Heart right ventricle (tissue), 16 donors: ENCODE data around the gene CAMK1D. TPM values are rescaled to one million over a fixed set of nuclear protein-coding genes. Genes with fewer than 3 reads are reported as not detected.
"Not testable (repeated sequence)": the region's sequence is repeated elsewhere in the genome, so short reads cannot be mapped to it uniquely, and the experiment has no call there.

Source experiments
- ATAC-seq, 8 donors: fragments of 200-7000 bp; cut with Tn5 transposase; one replicate each; pipeline ENCODE4 v1.9.1; 2020; ENCODE audit warnings: mild to moderate bottlenecking in 8 of 8, moderate library complexity in 8 of 8, moderate number of reproducible peaks in 1 of 8
- DNase-seq, 2 donors: peaks; one replicate each; pipeline ENCODE4 v3.0.0-alpha.2; 2020
- H3K27ac ChIP-seq, 10 donors: fragments of 200-600 bp; sonication (generic) in 2 of 10; one replicate each; pipeline versions ENCODE4 v1.5.0 to v1.8.0; 2020 to 2022; ENCODE audit warnings: mild to moderate bottlenecking in 3 of 10
- H3K27me3 ChIP-seq, 7 donors: fragments of 200-600 bp; one replicate each; pipeline ENCODE4 v1.8.0; 2021 to 2022; ENCODE audit warnings: mild to moderate bottlenecking in 2 of 7
- H3K36me3 ChIP-seq, 9 donors: fragments of 200-600 bp; sonication (generic) in 1 of 9; one replicate each; pipeline versions ENCODE4 v1.5.0 to v1.8.0; 2020 to 2022; ENCODE audit warnings: mild to moderate bottlenecking in 2 of 9
- H3K4me1 ChIP-seq, 9 donors: fragments of 200-600 bp; sonication (generic) in 1 of 9; one replicate each; pipeline versions ENCODE4 v1.5.0 to v1.8.0; 2020 to 2022; ENCODE audit warnings: mild to moderate bottlenecking in 4 of 9
- H3K4me3 ChIP-seq, 10 donors: fragments of 200-600 bp; sonication (generic) in 2 of 10; one replicate each; pipeline versions ENCODE4 v1.5.0 to v1.8.0; 2020 to 2022; ENCODE audit warnings: mild to moderate bottlenecking in 7 of 10, moderate library complexity in 2 of 10
- H3K9me3 ChIP-seq, 11 donors: fragments of 200-600 bp in 10 of 11; sonication (generic) in 2 of 11; one replicate each; pipeline versions ENCODE4 v1.5.0 to v1.8.0; 2013 to 2022; ENCODE audit warnings: mild to moderate bottlenecking in 2 of 11, control low read depth in 1 of 11, moderate library complexity in 1 of 11
- WGBS, 2 donors: extraction: QIAGEN DNeasy Blood & Tissue Kit; methylation state at CpG; one replicate each; pipeline ENCODE4 v1.1.7; 2013; ENCODE audit warnings: inconsistent platforms in 1 of 2; 5-methylcytosine and 5-hydroxymethylcytosine counted together
- intact Hi-C, 10 donors: fragments of 100-400 bp; cut with DNase I; formaldehyde crosslinking; loops; one replicate each; pipeline versions ENCODE4 v1.11.1 to v1.14.2; 2022
- polyA plus RNA-seq, 2 donors: library from polyadenylated mRNA; stranded (reverse); fragments of 200-250 nt; gene quantifications; one replicate each; pipeline ENCODE4 v1.2.3, GENCODE V29; 2013
- total RNA-seq, 10 donors: library from RNA; stranded (reverse); fragmentation: NEBNext Ultra II Directional in 3 of 10; extraction: Animal tissue kit (Norgen Biotek cat#: 25700) in 3 of 10; gene quantifications; one replicate each; pipeline versions ENCODE4 v1.2.1 to v1.2.4, GENCODE V29; 2021 to 2023
- TF ChIP-seq, protein P1 (sequence below), 9 donors: fragments of 200-600 bp; sonication (generic) in 2 of 9; IDR thresholded peaks; one replicate each; pipeline versions ENCODE4 v1.5.0 to v1.8.0; 2021 to 2022; ENCODE audit warnings: antibody characterized with exemption in 9 of 9, mild to moderate bottlenecking in 5 of 9, moderate library complexity in 1 of 9
- donor health status: Arrhythmogenic right ventricular cardiomyopathy.
- donor health status: ischemic (EF 13 %, LVEDD 7.1; RV severe dilation, severe dysfunction).
- donor health status: healthy with polysubstance abuse.
- donor health status: DM: no; HTN: yes; CAD: no.
- donor health status: DM: no; HTN: no; CAD: no.
- donor health status: ischemic (EF 25% LVEDD 6.9; RV normal size, moderate dysfunction).
- donor health status: ischemic (EF 25% LVEDD 5.7; RV mildly dilated, moderate dysfunction).
- donor health status: healthy.
- donor health status: DM: yes; HTN: yes; CAD: no.
- donor health status: Ischemic cardiomyopathy.
- donor health status: ischemic (EF 35%, LVEDD 5.7; RV mildly dilated, moderate dysfunction).
- donor health status: nonischemic (EF 11% LVEDD 7.7; RV severe dilation, severe dysfunction).
- donor health status: DM: yes; HTN: yes; CAD: no.
- donor health status: PGD.
- donor health status: ischemic (EF 29% LVEDD 5.4; RV normal size, mild dysfunction).
- donor health status: nonischemic (EF 23%, LVEDD 6.1; RV moderate dilation, normal function).

Gene CAMK1D
- total and polyA plus RNA-seq, 12 donors, result 1.3 to 17.7 (median 2.6) TPM

DNA sequence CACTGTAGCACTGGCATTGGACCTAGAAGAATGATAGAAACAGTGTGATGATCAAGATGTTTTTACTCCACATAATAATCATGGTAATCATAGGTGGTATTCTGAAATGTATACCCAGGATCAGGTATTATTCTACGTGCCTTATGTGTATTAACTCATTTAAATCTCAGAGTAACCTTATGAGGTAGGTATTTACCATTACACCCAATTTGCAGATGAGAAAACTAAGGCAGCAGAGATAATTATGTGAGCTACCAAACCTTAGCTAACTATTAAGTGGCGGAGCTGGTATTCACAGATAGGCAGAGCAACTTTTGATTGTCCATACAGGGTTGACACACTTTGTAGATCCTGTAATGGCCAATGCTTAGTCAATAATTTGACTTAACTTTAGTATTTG lies 2.5 kb downstream of the CAMK1D start:
- intact Hi-C loops, result loop anchor here in 1 of 10 donors (10.0 kb wide), 1 partner anchor 353 kb away; no protein-coding TSS in a partner anchor
- Histone ChIP-seq H3K36me3 (no peaks in the 10 kb centered on the region), H3K4me3 (no peak overlapping the region), H3K4me1 (peaks cover 4 to 26% (median 16%) of the 10 kb centered on the region in 9 donors), H3K27me3 (peaks cover 0 to 10% (median 4%) of the 10 kb centered on the region in 7 donors), H3K9me3 (no peaks in the 10 kb centered on the region), H3K27ac (no peak overlapping the region)
- WGBS, 2 donors, result 77 to 98% methylated on average over 2 of the region's 2 CpGs
- DNase-seq (no peak), ATAC-seq (no peak)
- TF ChIP-seq, protein P1, sequence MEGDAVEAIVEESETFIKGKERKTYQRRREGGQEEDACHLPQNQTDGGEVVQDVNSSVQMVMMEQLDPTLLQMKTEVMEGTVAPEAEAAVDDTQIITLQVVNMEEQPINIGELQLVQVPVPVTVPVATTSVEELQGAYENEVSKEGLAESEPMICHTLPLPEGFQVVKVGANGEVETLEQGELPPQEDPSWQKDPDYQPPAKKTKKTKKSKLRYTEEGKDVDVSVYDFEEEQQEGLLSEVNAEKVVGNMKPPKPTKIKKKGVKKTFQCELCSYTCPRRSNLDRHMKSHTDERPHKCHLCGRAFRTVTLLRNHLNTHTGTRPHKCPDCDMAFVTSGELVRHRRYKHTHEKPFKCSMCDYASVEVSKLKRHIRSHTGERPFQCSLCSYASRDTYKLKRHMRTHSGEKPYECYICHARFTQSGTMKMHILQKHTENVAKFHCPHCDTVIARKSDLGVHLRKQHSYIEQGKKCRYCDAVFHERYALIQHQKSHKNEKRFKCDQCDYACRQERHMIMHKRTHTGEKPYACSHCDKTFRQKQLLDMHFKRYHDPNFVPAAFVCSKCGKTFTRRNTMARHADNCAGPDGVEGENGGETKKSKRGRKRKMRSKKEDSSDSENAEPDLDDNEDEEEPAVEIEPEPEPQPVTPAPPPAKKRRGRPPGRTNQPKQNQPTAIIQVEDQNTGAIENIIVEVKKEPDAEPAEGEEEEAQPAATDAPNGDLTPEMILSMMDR (IDR thresholded peaks at IDR 0.05), result no peak

DNA sequence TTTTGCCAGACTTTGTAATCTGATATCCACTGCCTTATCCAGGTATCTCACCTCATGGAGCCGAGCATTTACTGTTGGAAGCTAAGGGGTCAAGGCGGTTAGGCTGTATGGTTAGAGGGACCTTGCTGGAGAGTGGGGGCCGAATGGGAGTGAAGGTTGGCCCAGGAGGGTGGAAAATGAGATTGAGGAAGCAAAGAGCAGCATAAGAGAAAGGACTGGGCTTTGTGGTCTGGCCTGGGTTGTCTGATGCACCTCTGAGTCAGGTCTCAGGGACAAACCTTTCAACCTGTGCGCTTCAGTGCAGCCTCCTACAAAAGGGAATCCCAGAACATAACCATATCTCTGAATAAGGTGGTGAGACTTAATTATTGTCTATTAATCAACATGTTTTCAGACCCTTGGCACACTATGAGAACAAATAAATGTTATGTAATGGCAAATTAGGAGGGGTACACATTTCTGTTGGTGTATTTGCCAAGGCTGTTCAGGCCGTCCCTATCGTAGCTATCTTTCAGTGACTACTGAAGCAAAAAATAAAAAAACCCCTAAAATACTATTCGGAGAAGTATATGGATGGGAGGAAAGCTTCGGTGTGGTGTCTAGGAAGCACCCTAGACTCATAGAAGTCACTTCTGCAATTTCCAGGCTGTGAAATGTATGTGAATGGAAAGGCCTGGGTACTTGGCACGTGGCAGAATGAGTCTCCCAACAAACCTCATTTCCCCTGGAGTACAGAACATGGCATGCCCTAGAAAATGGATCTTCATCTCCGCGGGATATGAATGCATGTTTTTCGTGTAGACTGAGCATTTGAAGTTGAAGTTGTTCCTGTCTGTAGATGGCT lies 4.3 kb downstream of the CAMK1D start:
- intact Hi-C loops, result loop anchor here in 1 of 10 donors (10.0 kb wide), 1 partner anchor 351 kb away; no protein-coding TSS in a partner anchor
- Histone ChIP-seq H3K4me1 (peaks cover 0 to 17% (median 9%) of the 10 kb centered on the region in 9 donors), H3K27me3 (peaks cover 0 to 6% (median 0%) of the 10 kb centered on the region in 7 donors), H3K36me3 (no peaks in the 10 kb centered on the region), H3K27ac (no peak overlapping the region), H3K9me3 (no peaks in the 10 kb centered on the region), H3K4me3 (no peak overlapping the region)
- TF ChIP-seq, protein P1 (IDR thresholded peaks at IDR 0.05), result no peak
- ATAC-seq (no peak), DNase-seq (no peak)
- WGBS, 2 donors, result 91 to 94% methylated on average over 12 of the region's 12 CpGs

DNA sequence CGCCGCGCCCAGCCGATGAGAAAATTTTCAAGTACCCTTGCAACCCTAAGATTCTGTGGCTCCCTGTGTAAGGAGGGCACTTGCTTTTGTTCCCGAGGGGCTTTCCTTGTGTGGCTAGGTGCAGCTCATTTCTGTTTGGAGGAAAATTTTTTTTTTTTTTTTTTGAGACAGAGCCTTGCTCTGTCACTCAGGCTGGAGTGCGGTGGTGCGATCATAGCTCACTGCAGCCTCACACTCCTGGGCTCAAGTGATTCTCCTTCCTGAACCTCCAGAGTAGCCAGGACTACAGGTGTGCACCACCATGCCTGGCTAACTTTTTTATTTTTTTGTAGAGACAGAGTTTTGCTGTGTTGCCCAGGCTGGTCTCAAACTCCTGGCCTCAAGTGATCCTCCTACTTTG lies 5.3 kb downstream of the CAMK1D start:
- not testable (repeated sequence) for H3K27me3 ChIP-seq, H3K27ac ChIP-seq, DNase-seq, H3K4me3 ChIP-seq, H3K36me3 ChIP-seq, ATAC-seq, H3K9me3 ChIP-seq
- H3K4me1 ChIP-seq, result peaks cover 0 to 26% (median 9%) of the 10 kb centered on the region in 9 donors
- intact Hi-C loops, result loop anchor here in 1 of 10 donors (10.0 kb wide), 1 partner anchor 350 kb away; no protein-coding TSS in a partner anchor
- WGBS, 2 donors, result 89 to 98% methylated on average over 7 of the region's 7 CpGs

DNA sequence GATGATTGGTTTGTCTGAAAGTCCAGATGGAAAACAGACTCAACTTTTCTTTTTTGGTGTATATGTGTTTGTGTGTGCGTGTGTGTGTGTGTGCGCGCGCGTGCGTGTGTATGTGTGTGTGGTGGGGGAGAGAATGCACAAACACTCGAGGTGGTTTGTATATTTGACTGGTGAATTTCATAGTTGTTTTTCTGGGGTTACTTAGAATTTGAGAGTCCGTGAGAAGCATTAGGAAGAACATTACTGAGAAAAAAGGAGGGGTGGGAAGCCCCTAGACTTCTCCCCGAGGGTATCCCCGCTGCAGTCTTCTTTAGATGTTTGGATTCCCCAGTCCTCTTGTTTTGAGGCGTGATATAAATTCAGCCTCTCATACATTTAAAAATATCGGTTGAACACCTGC lies 6.0 kb downstream of the CAMK1D start:
- no peak for DNase-seq
- Histone ChIP-seq H3K4me1 (peaks cover 0 to 19% (median 5%) of the 10 kb centered on the region in 9 donors), H3K27ac (no peak overlapping the region), H3K36me3 (no peaks in the 10 kb centered on the region), H3K27me3 (peaks cover 0 to 5% (median 0%) of the 10 kb centered on the region in 7 donors), H3K4me3 (no peak overlapping the region), H3K9me3 (no peaks in the 10 kb centered on the region)
- ATAC-seq, result no peak
- TF ChIP-seq, protein P1 (IDR thresholded peaks at IDR 0.05), result no peak
- WGBS, 2 donors, result 95% methylated on average over 12 of the region's 12 CpGs
- intact Hi-C loops, result loop anchor here in 1 of 10 donors (10.0 kb wide), 1 partner anchor 349 kb away; no protein-coding TSS in a partner anchor
